Transverse colon (tissue), 4 donors: Measurements from ENCODE around the gene GRIP2. TPM values are rescaled to one million over a fixed set of nuclear protein-coding genes. Genes with fewer than 3 reads are reported as not detected.

ENCODE experiments used
- DNase-seq: peaks from one replicate; pipeline ENCODE4 v3.0.0-alpha.2; 2019
- H3K27ac ChIP-seq, 4 donors: fragments of 200-600 bp; sonication (generic); 2 replicates each; pipeline ENCODE4 v1.5.1; 2016 to 2018; ENCODE audit warnings: inconsistent platforms in 4 of 4
- H3K27me3 ChIP-seq: fragments of 200-600 bp; sonication (generic); 2 replicates; pipeline ENCODE4 v1.5.1; 2017; ENCODE audit warnings: inconsistent platforms
- H3K36me3 ChIP-seq, 4 donors: fragments of 200-600 bp; sonication (generic); 2 replicates each; pipeline ENCODE4 v1.5.1; 2017 to 2019; ENCODE audit warnings: inconsistent platforms in 4 of 4
- H3K4me1 ChIP-seq, 4 donors: fragments of 200-600 bp; sonication (generic); 2 replicates each; pipeline ENCODE4 v1.5.1; 2017 to 2020; ENCODE audit warnings: inconsistent platforms in 4 of 4
- H3K4me3 ChIP-seq, 4 donors: fragments of 200-600 bp; sonication (generic); 1 replicate in 1 of 4; 2 replicates in 3 of 4; pipeline versions ENCODE4 v1.5.1 to v1.6.1; 2017 to 2019; ENCODE audit warnings: inconsistent platforms in 4 of 4
- H3K9me3 ChIP-seq, 2 donors: fragments of 200-600 bp; sonication (generic); 2 replicates each; pipeline ENCODE4 v1.5.1; 2017 to 2019; ENCODE audit warnings: inconsistent platforms in 2 of 2
- CTCF ChIP-seq, 5 experiments: fragments of 200-600 bp in 3 of 5; fragments of 450-650 bp in 2 of 5; sonication (generic) in 3 of 5; IDR thresholded peaks; 1 replicate in 2 of 5; 2 replicates in 3 of 5; pipeline ENCODE4 v1.5.1; 2016 to 2017; ENCODE audit warnings: antibody characterized with exemption in 5 of 5, inconsistent platforms in 3 of 5, mild to moderate bottlenecking in 2 of 5, moderate library complexity in 1 of 5
- EP300 ChIP-seq: sonication (generic); formaldehyde crosslinking; IDR thresholded peaks from one replicate; pipeline ENCODE4 v1.6.1; 2017; ENCODE audit warnings: antibody characterized with exemption, low read depth
- POLR2A ChIP-seq: fragments of 450-650 bp; IDR thresholded peaks from one replicate; pipeline ENCODE4 v1.6.1; 2016; ENCODE audit warnings: antibody characterized with exemption, mild to moderate bottlenecking, moderate library complexity
- POLR2AphosphoS5 ChIP-seq, 3 donors: sonication (generic); formaldehyde crosslinking; IDR thresholded peaks; one replicate each; pipeline ENCODE4 v1.6.1; 2016; ENCODE audit warnings: antibody characterized with exemption in 3 of 3
- WGBS, 2 donors: methylation state at CpG; one replicate each; pipeline ENCODE4 v1.1.5; 2018; ENCODE audit warnings: low coverage in 1 of 2; 5-methylcytosine and 5-hydroxymethylcytosine counted together
- in situ Hi-C, 4 donors: fragments of 200-750 bp; cut with MboI; loops; one replicate each; pipeline versions ENCODE4 v1.15.0 to v1.15.1; 2017; ENCODE audit warnings: low sequenced_read_pairs in 3 of 4, low pct_ligation_motif_present in 1 of 4, low pct_unique_long_range_greater_than_20kb in 1 of 4
- intact Hi-C: fragments of 100-400 bp; cut with DNase I; formaldehyde crosslinking; loops from one replicate; pipeline ENCODE4 v1.15.1; 2023; ENCODE audit warnings: low total_unique reads
- total RNA-seq, 4 donors: library from RNA; depleted of rRNA; stranded (reverse); fragments of >200 nt; gene quantifications; one replicate each; pipeline ENCODE4 v1.1.0, GENCODE V29; 2016

The GRIP2 gene
- total RNA-seq, 4 donors from 2014 or later = 0.27 to 0.40 TPM; not detected in 2

DNA sequence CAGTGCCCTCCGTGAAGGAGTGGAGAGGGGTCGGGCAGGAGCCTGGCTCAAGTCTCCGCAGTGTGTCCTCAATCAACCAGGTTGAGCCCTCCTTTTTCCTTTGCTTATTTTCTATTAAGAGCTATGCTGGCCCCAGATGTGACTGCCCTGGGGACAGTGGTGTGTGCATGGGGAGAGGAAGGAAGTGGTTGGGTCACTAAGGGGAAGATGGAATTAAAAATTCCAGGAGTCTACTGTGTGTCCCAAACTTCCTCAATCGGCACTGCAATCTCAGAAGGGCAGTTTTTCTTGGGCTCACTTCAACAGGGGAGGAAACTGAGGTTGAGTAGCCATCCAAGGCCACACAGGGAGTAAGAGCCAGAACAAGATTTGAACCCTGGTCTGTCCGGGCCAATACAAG lies 13.7 kb upstream of the GRIP2 start:
- no peaks in the 10 kb centered on the region for H3K9me3 ChIP-seq
- 70 to 100% methylated on average over 1 to 5 of the region's 5 CpGs for WGBS, 2 donors
- TF ChIP-seq CTCF (IDR thresholded peaks at IDR 0.05) (no peak), POLR2AphosphoS5 (IDR thresholded peaks at IDR 0.05) (no peak), POLR2A (no peak), EP300 (no peak)
- no peak overlapping the region for H3K27ac ChIP-seq
- no peak for DNase-seq
- no peak overlapping the region for H3K4me3 ChIP-seq
- in situ Hi-C loops = no loop called here
- peaks cover 0 to 6% (median 2%) of the 10 kb centered on the region in 4 donors for H3K4me1 ChIP-seq
- intact Hi-C loops = no loop called here
- H3K27me3 ChIP-seq = peaks cover 9% of the 10 kb centered on the region
- no peaks in the 10 kb centered on the region for H3K36me3 ChIP-seq

DNA sequence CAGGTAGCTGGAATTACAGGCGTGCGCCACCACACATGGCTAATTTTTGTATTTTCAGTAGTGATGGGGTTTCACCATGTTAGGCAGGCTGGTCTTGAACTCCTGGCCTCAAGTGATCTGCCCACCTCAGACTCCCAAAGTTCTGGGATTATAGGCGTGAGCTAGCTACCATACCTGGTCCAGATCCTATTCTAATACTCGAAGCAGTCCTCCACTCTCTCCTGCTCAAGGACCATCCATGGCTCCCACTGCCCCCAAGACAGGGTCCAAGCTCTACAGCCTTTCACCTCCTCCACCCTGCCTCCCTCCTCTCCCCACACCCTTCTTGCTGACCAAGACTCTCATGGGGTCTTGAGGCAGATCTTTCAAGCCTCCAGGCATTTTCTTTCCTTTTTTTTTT lies 12.6 kb upstream of the GRIP2 start:
- Histone ChIP-seq H3K27ac (no peak overlapping the region), H3K4me3 (no peak overlapping the region), H3K27me3 (peaks cover 9% of the 10 kb centered on the region), H3K9me3 (no peaks in the 10 kb centered on the region), H3K4me1 (peaks cover 0 to 9% (median 5%) of the 10 kb centered on the region in 4 donors), H3K36me3 (no peaks in the 10 kb centered on the region)
- in situ Hi-C loops = no loop called here
- intact Hi-C loops = no loop called here
- DNase-seq = no peak
- 94% methylated on average over 4 of the region's 4 CpGs; no CpG with 5 or more reads in 1 of the 2 donors for WGBS, 2 donors
- TF ChIP-seq POLR2AphosphoS5 (IDR thresholded peaks at IDR 0.05) (no peak), EP300 (no peak), CTCF (IDR thresholded peaks at IDR 0.05) (no peak), POLR2A (no peak)

DNA sequence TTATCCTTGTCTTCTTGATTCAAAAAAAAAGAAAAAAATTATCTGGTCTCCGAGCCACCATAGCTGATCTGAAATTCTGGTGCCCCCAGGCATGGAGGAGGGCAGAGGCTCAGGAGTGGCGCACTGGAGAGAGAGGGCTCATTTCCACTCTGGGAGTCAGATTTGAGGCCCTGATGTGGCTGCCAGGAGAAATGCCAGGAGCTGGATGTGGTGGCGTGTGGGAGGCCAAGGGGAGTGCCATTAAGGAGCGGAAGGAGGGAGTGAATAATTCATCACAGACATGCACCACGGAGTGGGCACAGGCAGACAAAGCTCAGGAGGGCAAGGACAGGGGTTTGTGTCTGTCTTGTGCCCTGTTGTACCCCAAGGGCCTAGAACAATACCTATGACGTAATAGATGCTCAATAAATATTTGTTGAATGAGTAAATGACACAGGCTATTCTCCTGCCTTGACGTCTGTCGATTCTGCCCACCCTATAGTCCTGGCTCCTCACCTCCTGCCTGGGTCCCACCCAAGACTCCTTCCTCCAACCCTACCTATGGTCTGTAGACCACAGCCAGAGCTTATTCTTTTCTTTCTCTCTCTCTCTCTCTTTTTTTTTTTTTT lies 12.0 kb upstream of the GRIP2 start:
- in situ Hi-C loops (no loop called here), intact Hi-C loops (no loop called here)
- Histone ChIP-seq H3K36me3 (no peaks in the 10 kb centered on the region), H3K4me3 (no peak overlapping the region), H3K4me1 (peaks cover 0 to 11% (median 6%) of the 10 kb centered on the region in 4 donors), H3K27ac (no peak overlapping the region), H3K27me3 (peaks cover 9% of the 10 kb centered on the region), H3K9me3 (no peaks in the 10 kb centered on the region)
- TF ChIP-seq POLR2A = no peak
- WGBS, 2 donors = 85% methylated on average over 6 to 8 of the region's 8 CpGs
- DNase-seq = no peak

DNA sequence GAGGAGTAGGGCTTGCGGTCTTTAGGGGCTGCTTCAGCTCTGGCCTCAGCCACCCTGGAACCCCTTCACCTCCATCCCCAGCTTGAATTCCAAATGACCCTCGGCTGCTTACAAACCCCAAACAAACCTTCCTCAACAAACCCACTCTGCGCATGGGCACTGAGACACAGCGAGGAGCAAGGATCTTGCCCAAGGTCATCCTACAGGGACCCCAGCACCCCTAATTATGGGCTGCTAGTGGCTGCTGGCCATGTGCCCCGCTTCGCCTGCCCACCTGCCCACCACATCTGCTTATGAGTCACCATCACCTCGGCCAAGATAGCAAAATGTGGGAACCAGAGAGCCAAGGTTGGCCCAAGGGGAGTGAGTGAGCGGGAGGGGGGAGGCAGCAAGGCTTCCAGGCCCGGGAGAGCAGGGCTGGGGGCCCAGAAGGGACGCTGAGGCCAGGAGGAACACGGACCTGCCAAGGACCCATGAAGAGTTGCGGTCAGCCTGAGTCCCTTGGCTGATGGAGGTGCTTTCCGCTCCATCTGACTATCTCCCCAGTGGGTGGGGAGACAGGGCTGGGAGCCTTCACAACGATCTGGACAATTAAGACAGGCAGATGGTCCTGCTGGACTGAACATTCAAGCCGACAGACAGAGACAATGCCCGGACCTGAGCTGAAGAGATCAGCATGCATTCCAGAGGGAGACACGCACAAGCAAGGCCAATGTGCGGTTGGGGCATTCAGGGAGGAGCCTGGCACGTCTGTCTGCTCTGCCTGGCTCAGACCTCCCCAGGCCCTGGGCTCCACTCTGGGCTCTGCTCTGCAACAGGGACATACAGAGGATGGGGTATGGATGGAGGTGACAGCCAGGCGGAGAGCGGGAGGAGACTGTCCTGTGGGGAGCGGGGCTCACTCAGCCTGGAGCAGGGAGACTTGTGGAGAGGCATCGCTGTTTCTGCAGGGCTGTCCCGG lies 10.8 kb upstream of the GRIP2 start:
- Histone ChIP-seq H3K4me1 (peaks cover 0 to 11% (median 5%) of the 10 kb centered on the region in 4 donors), H3K36me3 (no peaks in the 10 kb centered on the region), H3K4me3 (no peak overlapping the region), H3K27me3 (peaks cover 9% of the 10 kb centered on the region), H3K9me3 (no peaks in the 10 kb centered on the region), H3K27ac (no peak overlapping the region)
- TF ChIP-seq CTCF (IDR thresholded peaks at IDR 0.05) = no peak
- TF ChIP-seq POLR2AphosphoS5 (IDR thresholded peaks at IDR 0.05) = no peak
- no peak for TF ChIP-seq EP300
- no peak for TF ChIP-seq POLR2A
- intact Hi-C loops (no loop called here), in situ Hi-C loops (no loop called here)
- WGBS, 2 donors = 53 to 73% methylated on average over 3 to 24 of the region's 24 CpGs
- no peak for DNase-seq
